GM19099 (cell line): ENCODE results near the gene WDR18.

Source experiments
- POLR2A ChIP-seq: IDR thresholded peaks from 3 replicates; pipeline ENCODE4 v1.6.1; 2011; ENCODE audit warnings: low read depth; ENCODE audit not compliant: insufficient read length; ENCODE audit errors: extremely low read depth

WDR18 gene

GRCh38 chr19:1003283-1003682 is 19.1 kb downstream of the WDR18 start:
- TF ChIP-seq POLR2A: no peak

- TF ChIP-seq POLR2A: no peak
Observed at GRCh38 chr19:1004204-1004802, 20.2 kb downstream of the WDR18 start.

- no peak for TF ChIP-seq POLR2A
Observed at GRCh38 chr19:1004803-1005664, 20.9 kb downstream of the WDR18 start.

GRCh38 chr19:1006711-1007398 is 22.7 kb downstream of the WDR18 start:
- no peak for TF ChIP-seq POLR2A

GRCh38 chr19:1007399-1008251 is 23.5 kb downstream of the WDR18 start:
- TF ChIP-seq POLR2A: no peak

GRCh38 chr19:1008268-1009040 is 24.3 kb downstream of the WDR18 start:
- no peak for TF ChIP-seq POLR2A

GRCh38 chr19:1009041-1009980 is 25.2 kb downstream of the WDR18 start:
- no peak for TF ChIP-seq POLR2A

- TF ChIP-seq POLR2A: no peak
Observed at GRCh38 chr19:1009981-1010538, 25.9 kb downstream of the WDR18 start.

GRCh38 chr19:1010586-1011510 is 26.7 kb downstream of the WDR18 start:
- no peak for TF ChIP-seq POLR2A

- no peak for TF ChIP-seq POLR2A
Observed at GRCh38 chr19:1011831-1012333, 27.7 kb downstream of the WDR18 start.

- no peak for TF ChIP-seq POLR2A
Observed at GRCh38 chr19:1012334-1012733, 28.2 kb downstream of the WDR18 start.

- peak; percentile 7 for TF ChIP-seq POLR2A
Observed at GRCh38 chr19:1013218-1013617, 29.1 kb downstream of the WDR18 start.
